ENCODE results near the gene HSPB9.
"Not testable (repeated sequence)": the region's sequence is repeated elsewhere in the genome, so short reads cannot be mapped to it uniquely, and the experiment has no call there.

GRCh38 chr17:42143138-42143537 lies 20.5 kb downstream of the HSPB9 start:
- TF ChIP-seq CTCF (conservative IDR thresholded peaks at IDR 0.05); EZH2 (IDR thresholded peaks at IDR 0.05; ENCODE audit: low read depth): not testable (repeated sequence)

All from PC-9 (cell line).